Measurements from ENCODE around the gene RPL18. TPM values are rescaled to one million over a fixed set of nuclear protein-coding genes. Genes with fewer than 3 reads are reported as not detected.

The RPL18 gene
- total and polyA plus RNA-seq, 2 experiments from 2014 or later = 1,898 to 2,011 TPM

DNA sequence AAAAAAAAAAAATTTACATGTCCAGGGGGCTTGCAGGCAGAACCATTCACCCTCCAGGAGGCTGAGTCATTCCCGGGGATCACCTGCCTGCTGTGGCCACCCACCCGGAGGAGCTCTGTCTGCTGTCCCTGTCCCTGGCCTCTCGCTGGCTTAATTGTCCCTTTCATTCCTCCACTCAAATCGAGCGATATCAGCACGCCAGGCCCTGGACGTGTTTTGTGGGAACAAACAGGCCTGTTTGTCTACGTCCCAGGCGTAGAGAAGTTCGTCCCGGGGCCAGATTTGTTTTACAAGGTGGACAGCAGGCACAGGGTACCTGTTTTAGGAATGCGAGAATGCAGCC lies 45.8 kb downstream of the RPL18 start:
- Histone ChIP-seq H3K27ac (ENCODE audit: low read depth) (no peak overlapping the region), H3K79me2 (replicated peaks; ENCODE audit: insufficient read depth) (no peaks in the 10 kb centered on the region), H3K4me2 (peak overlapping the region; percentile 26; the same call in 1 of the 2 replicates), H3K27me3 (ENCODE audit: insufficient read depth) (no peaks in the 10 kb centered on the region), H3K9me2 (ENCODE audit: insufficient read depth) (no peaks in the 10 kb centered on the region), H3K36me3 (ENCODE audit: insufficient read depth) (no peaks in the 10 kb centered on the region), H3K4me3 (no peak overlapping the region), H4K20me1 (replicated peaks; ENCODE audit: insufficient read depth) (no peaks in the 10 kb centered on the region), H3K4me1 (ENCODE audit: insufficient read depth) (peaks cover 12% of the 10 kb centered on the region; the same call in 1 of the 2 replicates), H2AFZ (peak overlapping the region; percentile 92), H3F3A (replicated peaks; ENCODE audit: low read depth) (0 out of 2 replicates have a peak, but pooled peaks cover 4% of the 10 kb centered on the region)
- peak overlapping the region; percentile 88 for H3K27ac Mint-ChIP-seq
- no peak for ATAC-seq
- H3K9me3 Mint-ChIP-seq = no peaks in the 10 kb centered on the region
- no peak overlapping the region for H3K4me3 Mint-ChIP-seq
- no peak for DNase-seq (ENCODE audit: low spot score)
- H3K36me3 Mint-ChIP-seq (ENCODE audit: low read depth) = no peaks in the 10 kb centered on the region
- peaks cover 23% of the 10 kb centered on the region for H3K4me1 Mint-ChIP-seq
- TF ChIP-seq NANOG (IDR thresholded peaks at IDR 0.05; ENCODE audit: borderline replicate concordance) (no peak), ZNF331 (CRISPR knock-in tag; IDR thresholded peaks at IDR 0.05; ENCODE audit: low read depth) (no peak), POLR2AphosphoS5 (IDR thresholded peaks at IDR 0.05; ENCODE audit: low read depth) (no peak), EZH2phosphoT487 (IDR thresholded peaks at IDR 0.05; ENCODE audit: unreplicated experiment) (no peak), ZNF114 (CRISPR knock-in tag; IDR thresholded peaks at IDR 0.05) (no peak), JUNB (IDR thresholded peaks at IDR 0.05; ENCODE audit: unreplicated experiment) (no peak), STAT1 (IDR thresholded peaks at IDR 0.05; ENCODE audit: unreplicated experiment) (no peak), CREB1 (CRISPR knock-in tag; IDR thresholded peaks at IDR 0.05; ENCODE audit: low read depth) (no peak), EZH2 (IDR thresholded peaks at IDR 0.05; ENCODE audit: low read depth, unreplicated experiment) (no peak)
- TF ChIP-seq, protein P1, sequence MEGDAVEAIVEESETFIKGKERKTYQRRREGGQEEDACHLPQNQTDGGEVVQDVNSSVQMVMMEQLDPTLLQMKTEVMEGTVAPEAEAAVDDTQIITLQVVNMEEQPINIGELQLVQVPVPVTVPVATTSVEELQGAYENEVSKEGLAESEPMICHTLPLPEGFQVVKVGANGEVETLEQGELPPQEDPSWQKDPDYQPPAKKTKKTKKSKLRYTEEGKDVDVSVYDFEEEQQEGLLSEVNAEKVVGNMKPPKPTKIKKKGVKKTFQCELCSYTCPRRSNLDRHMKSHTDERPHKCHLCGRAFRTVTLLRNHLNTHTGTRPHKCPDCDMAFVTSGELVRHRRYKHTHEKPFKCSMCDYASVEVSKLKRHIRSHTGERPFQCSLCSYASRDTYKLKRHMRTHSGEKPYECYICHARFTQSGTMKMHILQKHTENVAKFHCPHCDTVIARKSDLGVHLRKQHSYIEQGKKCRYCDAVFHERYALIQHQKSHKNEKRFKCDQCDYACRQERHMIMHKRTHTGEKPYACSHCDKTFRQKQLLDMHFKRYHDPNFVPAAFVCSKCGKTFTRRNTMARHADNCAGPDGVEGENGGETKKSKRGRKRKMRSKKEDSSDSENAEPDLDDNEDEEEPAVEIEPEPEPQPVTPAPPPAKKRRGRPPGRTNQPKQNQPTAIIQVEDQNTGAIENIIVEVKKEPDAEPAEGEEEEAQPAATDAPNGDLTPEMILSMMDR (conservative IDR thresholded peaks at IDR 0.05; ENCODE audit: low read depth in 2 of 2) = no peak
- TF ChIP-seq, protein P2, sequence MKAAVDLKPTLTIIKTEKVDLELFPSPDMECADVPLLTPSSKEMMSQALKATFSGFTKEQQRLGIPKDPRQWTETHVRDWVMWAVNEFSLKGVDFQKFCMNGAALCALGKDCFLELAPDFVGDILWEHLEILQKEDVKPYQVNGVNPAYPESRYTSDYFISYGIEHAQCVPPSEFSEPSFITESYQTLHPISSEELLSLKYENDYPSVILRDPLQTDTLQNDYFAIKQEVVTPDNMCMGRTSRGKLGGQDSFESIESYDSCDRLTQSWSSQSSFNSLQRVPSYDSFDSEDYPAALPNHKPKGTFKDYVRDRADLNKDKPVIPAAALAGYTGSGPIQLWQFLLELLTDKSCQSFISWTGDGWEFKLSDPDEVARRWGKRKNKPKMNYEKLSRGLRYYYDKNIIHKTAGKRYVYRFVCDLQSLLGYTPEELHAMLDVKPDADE (IDR thresholded peaks at IDR 0.05) = no peak
- TF ChIP-seq, protein P3, sequence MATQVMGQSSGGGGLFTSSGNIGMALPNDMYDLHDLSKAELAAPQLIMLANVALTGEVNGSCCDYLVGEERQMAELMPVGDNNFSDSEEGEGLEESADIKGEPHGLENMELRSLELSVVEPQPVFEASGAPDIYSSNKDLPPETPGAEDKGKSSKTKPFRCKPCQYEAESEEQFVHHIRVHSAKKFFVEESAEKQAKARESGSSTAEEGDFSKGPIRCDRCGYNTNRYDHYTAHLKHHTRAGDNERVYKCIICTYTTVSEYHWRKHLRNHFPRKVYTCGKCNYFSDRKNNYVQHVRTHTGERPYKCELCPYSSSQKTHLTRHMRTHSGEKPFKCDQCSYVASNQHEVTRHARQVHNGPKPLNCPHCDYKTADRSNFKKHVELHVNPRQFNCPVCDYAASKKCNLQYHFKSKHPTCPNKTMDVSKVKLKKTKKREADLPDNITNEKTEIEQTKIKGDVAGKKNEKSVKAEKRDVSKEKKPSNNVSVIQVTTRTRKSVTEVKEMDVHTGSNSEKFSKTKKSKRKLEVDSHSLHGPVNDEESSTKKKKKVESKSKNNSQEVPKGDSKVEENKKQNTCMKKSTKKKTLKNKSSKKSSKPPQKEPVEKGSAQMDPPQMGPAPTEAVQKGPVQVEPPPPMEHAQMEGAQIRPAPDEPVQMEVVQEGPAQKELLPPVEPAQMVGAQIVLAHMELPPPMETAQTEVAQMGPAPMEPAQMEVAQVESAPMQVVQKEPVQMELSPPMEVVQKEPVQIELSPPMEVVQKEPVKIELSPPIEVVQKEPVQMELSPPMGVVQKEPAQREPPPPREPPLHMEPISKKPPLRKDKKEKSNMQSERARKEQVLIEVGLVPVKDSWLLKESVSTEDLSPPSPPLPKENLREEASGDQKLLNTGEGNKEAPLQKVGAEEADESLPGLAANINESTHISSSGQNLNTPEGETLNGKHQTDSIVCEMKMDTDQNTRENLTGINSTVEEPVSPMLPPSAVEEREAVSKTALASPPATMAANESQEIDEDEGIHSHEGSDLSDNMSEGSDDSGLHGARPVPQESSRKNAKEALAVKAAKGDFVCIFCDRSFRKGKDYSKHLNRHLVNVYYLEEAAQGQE (IDR thresholded peaks at IDR 0.05; ENCODE audit: unreplicated experiment) = no peak
- TF ChIP-seq, protein P4, sequence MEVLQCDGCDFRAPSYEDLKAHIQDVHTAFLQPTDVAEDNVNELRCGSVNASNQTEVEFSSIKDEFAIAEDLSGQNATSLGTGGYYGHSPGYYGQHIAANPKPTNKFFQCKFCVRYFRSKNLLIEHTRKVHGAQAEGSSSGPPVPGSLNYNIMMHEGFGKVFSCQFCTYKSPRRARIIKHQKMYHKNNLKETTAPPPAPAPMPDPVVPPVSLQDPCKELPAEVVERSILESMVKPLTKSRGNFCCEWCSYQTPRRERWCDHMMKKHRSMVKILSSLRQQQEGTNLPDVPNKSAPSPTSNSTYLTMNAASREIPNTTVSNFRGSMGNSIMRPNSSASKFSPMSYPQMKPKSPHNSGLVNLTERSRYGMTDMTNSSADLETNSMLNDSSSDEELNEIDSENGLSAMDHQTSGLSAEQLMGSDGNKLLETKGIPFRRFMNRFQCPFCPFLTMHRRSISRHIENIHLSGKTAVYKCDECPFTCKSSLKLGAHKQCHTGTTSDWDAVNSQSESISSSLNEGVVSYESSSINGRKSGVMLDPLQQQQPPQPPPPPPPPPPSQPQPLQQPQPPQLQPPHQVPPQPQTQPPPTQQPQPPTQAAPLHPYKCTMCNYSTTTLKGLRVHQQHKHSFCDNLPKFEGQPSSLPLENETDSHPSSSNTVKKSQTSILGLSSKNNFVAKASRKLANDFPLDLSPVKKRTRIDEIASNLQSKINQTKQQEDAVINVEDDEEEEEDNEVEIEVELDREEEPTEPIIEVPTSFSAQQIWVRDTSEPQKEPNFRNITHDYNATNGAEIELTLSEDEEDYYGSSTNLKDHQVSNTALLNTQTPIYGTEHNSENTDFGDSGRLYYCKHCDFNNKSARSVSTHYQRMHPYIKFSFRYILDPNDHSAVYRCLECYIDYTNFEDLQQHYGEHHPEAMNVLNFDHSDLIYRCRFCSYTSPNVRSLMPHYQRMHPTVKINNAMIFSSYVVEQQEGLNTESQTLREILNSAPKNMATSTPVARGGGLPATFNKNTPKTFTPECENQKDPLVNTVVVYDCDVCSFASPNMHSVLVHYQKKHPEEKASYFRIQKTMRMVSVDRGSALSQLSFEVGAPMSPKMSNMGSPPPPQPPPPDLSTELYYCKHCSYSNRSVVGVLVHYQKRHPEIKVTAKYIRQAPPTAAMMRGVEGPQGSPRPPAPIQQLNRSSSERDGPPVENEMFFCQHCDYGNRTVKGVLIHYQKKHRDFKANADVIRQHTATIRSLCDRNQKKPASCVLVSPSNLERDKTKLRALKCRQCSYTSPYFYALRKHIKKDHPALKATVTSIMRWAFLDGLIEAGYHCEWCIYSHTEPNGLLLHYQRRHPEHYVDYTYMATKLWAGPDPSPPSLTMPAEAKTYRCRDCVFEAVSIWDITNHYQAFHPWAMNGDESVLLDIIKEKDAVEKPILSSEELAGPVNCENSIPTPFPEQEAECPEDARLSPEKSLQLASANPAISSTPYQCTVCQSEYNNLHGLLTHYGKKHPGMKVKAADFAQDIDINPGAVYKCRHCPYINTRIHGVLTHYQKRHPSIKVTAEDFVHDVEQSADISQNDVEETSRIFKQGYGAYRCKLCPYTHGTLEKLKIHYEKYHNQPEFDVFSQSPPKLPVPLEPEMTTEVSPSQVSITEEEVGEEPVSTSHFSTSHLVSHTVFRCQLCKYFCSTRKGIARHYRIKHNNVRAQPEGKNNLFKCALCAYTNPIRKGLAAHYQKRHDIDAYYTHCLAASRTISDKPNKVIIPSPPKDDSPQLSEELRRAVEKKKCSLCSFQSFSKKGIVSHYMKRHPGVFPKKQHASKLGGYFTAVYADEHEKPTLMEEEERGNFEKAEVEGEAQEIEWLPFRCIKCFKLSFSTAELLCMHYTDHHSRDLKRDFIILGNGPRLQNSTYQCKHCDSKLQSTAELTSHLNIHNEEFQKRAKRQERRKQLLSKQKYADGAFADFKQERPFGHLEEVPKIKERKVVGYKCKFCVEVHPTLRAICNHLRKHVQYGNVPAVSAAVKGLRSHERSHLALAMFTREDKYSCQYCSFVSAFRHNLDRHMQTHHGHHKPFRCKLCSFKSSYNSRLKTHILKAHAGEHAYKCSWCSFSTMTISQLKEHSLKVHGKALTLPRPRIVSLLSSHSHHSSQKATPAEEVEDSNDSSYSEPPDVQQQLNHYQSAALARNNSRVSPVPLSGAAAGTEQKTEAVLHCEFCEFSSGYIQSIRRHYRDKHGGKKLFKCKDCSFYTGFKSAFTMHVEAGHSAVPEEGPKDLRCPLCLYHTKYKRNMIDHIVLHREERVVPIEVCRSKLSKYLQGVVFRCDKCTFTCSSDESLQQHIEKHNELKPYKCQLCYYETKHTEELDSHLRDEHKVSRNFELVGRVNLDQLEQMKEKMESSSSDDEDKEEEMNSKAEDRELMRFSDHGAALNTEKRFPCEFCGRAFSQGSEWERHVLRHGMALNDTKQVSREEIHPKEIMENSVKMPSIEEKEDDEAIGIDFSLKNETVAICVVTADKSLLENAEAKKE (CRISPR knock-in tag; IDR thresholded peaks at IDR 0.05) = no peak
- peaks cover 28% of the 10 kb centered on the region for H3K27me3 Mint-ChIP-seq (ENCODE audit: insufficient read depth, low read depth, poor library complexity)
